CD4-positive, alpha-beta T cell treated with Interleukin-12 subunit alpha and Interleukin-12 subunit beta, for 1 hour (primary cell): Measurements from ENCODE around the gene TPM2.

Source experiments
- DNase-seq: peaks from one replicate; pipeline ENCODE4 v3.0.0-alpha.2; 2020

Gene TPM2

GRCh38 chr9:35691757-35692301 lies 2.1 kb upstream of the TPM2 start:
- DNase-seq, result no peak

- no peak for DNase-seq
Measured at GRCh38 chr9:35691334-35691650, 1.6 kb upstream of the TPM2 start.

GRCh38 chr9:35690614-35691333 lies 1.0 kb upstream of the TPM2 start:
- peak; percentile 32 for DNase-seq

GRCh38 chr9:35690294-35690613 lies 529 bp upstream of the TPM2 start:
- DNase-seq, result no peak

- DNase-seq, result no peak
Measured at GRCh38 chr9:35688558-35689541, 875 bp downstream of the TPM2 start.

GRCh38 chr9:35687972-35688557 lies 1.7 kb downstream of the TPM2 start:
- no peak for DNase-seq

- DNase-seq, result no peak
Measured at GRCh38 chr9:35687306-35687705, 2.4 kb downstream of the TPM2 start.

- no peak for DNase-seq
Measured at GRCh38 chr9:35686222-35687203, 3.2 kb downstream of the TPM2 start.

GRCh38 chr9:35685506-35685905 lies 4.2 kb downstream of the TPM2 start:
- no peak for DNase-seq

- no peak for DNase-seq
Measured at GRCh38 chr9:35684921-35685320, 4.8 kb downstream of the TPM2 start.

- no peak for DNase-seq
Measured at GRCh38 chr9:35683323-35683722, 6.4 kb downstream of the TPM2 start.

- no peak for DNase-seq
Measured at GRCh38 chr9:35682520-35683315, 7.0 kb downstream of the TPM2 start.

- no peak for DNase-seq
Measured at GRCh38 chr9:35682051-35682450, 7.7 kb downstream of the TPM2 start.

GRCh38 chr9:35681341-35682002 lies 8.3 kb downstream of the TPM2 start:
- DNase-seq, result no peak

- no peak for DNase-seq
Measured at GRCh38 chr9:35680331-35681105, 9.2 kb downstream of the TPM2 start.

GRCh38 chr9:35679766-35680330 lies 9.9 kb downstream of the TPM2 start:
- DNase-seq, result no peak

- no peak for DNase-seq
Measured at GRCh38 chr9:35679091-35679490, 10.6 kb downstream of the TPM2 start.

GRCh38 chr9:35675732-35676392 lies 13.9 kb downstream of the TPM2 start:
- peak; percentile 26 for DNase-seq

- DNase-seq, result no peak
Measured at GRCh38 chr9:35675204-35675603, 14.5 kb downstream of the TPM2 start.
